GM12874 (cell line): Measurements from ENCODE around the gene CAMKK1.

Source experiments
- TF ChIP-seq, protein P1 (sequence below): IDR thresholded peaks from 2 replicates; pipeline ENCODE4 v1.5.1; 2011; ENCODE audit warnings: low read depth, mild to moderate bottlenecking, control low read depth, low read length, moderate library complexity; ENCODE audit not compliant: insufficient read depth

The CAMKK1 gene

DNA sequence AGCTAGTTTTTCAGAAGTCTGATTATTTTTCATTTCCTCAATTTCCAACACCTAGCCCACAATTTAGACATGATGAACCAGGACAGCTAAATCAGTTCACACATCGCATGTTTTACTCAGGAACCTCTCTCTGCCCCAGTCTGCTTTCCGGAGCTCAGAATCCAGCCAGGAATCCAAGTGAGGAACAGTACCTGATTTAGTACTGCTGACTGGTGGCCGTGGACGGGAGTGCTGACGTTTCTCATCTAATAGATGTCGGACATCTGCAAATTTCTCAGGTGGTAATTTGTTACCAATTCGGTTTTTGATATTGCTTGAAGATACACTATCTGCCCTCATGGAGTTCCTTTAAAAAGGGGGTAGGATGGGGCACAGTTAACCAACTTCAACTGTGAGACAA lies 76.9 kb downstream of the CAMKK1 start:
- TF ChIP-seq, protein P1, sequence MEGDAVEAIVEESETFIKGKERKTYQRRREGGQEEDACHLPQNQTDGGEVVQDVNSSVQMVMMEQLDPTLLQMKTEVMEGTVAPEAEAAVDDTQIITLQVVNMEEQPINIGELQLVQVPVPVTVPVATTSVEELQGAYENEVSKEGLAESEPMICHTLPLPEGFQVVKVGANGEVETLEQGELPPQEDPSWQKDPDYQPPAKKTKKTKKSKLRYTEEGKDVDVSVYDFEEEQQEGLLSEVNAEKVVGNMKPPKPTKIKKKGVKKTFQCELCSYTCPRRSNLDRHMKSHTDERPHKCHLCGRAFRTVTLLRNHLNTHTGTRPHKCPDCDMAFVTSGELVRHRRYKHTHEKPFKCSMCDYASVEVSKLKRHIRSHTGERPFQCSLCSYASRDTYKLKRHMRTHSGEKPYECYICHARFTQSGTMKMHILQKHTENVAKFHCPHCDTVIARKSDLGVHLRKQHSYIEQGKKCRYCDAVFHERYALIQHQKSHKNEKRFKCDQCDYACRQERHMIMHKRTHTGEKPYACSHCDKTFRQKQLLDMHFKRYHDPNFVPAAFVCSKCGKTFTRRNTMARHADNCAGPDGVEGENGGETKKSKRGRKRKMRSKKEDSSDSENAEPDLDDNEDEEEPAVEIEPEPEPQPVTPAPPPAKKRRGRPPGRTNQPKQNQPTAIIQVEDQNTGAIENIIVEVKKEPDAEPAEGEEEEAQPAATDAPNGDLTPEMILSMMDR = no peak

- TF ChIP-seq, protein P1 = no peak
Measured at GRCh38 chr17:3815122-3815521, 77.7 kb downstream of the CAMKK1 start.

DNA sequence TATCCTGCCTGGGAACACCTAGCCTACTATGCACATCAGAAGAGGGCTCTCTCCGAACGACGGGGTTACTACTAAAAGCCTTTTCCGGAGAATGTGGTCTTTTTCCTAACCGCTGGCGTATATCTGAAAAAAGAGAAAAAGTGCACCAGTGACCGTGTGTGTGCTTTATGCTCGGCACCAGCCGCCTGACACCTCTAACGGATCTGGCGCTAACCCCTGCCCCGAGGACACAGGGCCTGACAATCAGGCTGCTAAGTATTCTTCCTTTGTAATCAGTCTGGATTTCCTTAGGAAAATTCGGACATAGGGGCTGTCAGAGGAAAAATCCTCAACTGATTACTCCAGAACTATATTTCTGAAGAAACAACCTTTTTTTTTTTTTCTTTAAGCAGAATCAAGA lies 78.5 kb downstream of the CAMKK1 start:
- TF ChIP-seq, protein P1 = no peak

DNA sequence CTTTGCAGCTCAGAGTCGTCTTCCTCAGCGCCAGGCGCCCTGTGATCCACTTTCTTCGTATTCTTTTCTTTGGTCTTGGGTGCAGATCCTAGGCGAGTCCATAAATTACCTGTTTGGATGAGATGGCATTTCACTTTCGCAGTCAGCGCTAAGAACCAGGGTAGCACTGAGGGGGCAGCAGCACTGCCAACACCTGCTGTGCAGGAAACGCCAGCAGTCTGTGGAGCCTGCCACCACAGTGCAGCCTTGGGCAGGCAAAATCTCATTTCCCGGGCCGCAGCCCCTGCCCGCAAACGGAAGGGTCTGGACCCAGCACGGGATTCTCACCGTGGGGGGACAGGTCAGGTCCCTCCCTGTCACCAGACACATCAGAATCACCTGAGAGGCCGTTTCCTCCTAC lies 79.7 kb downstream of the CAMKK1 start:
- TF ChIP-seq, protein P1 = no peak

- TF ChIP-seq, protein P1 = no peak
Measured at GRCh38 chr17:3812771-3813170, 80.1 kb downstream of the CAMKK1 start.

GRCh38 chr17:3812284-3812683 lies 80.6 kb downstream of the CAMKK1 start:
- TF ChIP-seq, protein P1 = no peak
